SU-DHL-6 (cell line): Measurements from ENCODE around the gene CCNE1.

ENCODE experiments used
- CTCF ChIP-seq: fragments of 200-600 bp; sonication (generic); IDR thresholded peaks from one replicate; pipeline ENCODE4 v1.5.1; 2017; ENCODE audit warnings: antibody characterized with exemption, mild to moderate bottlenecking, low read length, moderate library complexity; ENCODE audit not compliant: insufficient read depth, poor library complexity, severe bottlenecking
- EZH2phosphoT487 ChIP-seq: fragments of 200-600 bp; sonication (generic), shearing (Covaris generic); conservative IDR thresholded peaks from 2 replicates; pipeline ENCODE4 v1.6.1; 2018; ENCODE audit warnings: mild to moderate bottlenecking, antibody characterized with exemption, low read length, moderate library complexity, mixed read lengths

- TF ChIP-seq CTCF (no peak), EZH2phosphoT487 (no peak)
Observed at GRCh38 chr19:29842471-29843179, 30.8 kb downstream of the CCNE1 start.
